Measurements from ENCODE around the gene SORCS2. TPM values are rescaled to one million over a fixed set of nuclear protein-coding genes. Genes with fewer than 3 reads are reported as not detected.

The SORCS2 gene
- total RNA-seq, 4 donors from 2014 or later: 2.0 to 7.4 (median 3.6) TPM

GRCh38 chr4:7444731-7445130 is 252.4 kb downstream of the SORCS2 start:
- H3K4me3 ChIP-seq: no peak overlapping the region
- no peaks in the 10 kb centered on the region for H3K4me1 ChIP-seq
- H3K9me3 ChIP-seq: no peaks in the 10 kb centered on the region
- WGBS, 2 donors (ENCODE audit: low coverage in 1 of 2): 76 to 86% methylated on average over 5 to 7 of the region's 12 CpGs
- TF ChIP-seq POLR2AphosphoS5 (IDR thresholded peaks at IDR 0.05): no peak
- TF ChIP-seq CTCF (IDR thresholded peaks at IDR 0.05): no peak
- TF ChIP-seq EP300 (IDR thresholded peaks at IDR 0.05): no peak
- TF ChIP-seq POLR2A (IDR thresholded peaks at IDR 0.05): no peak
- no peak for ATAC-seq
- no peak overlapping the region for H3K27ac ChIP-seq
- H3K36me3 ChIP-seq: no peaks in the 10 kb centered on the region
- H3K27me3 ChIP-seq: no peaks in the 10 kb centered on the region

- Histone ChIP-seq H3K36me3 (no peaks in the 10 kb centered on the region), H3K27ac (no peak overlapping the region), H3K27me3 (no peaks in the 10 kb centered on the region), H3K9me3 (no peaks in the 10 kb centered on the region), H3K4me3 (no peak overlapping the region), H3K4me1 (no peaks in the 10 kb centered on the region)
- WGBS, 2 donors (ENCODE audit: low coverage in 1 of 2): 88% methylated on average over 1 of the region's 3 CpGs; no CpG with 5 or more reads in 1 of the 2 donors
- TF ChIP-seq POLR2AphosphoS5 (IDR thresholded peaks at IDR 0.05): no peak
- no peak for TF ChIP-seq EP300 (IDR thresholded peaks at IDR 0.05)
- no peak for TF ChIP-seq POLR2A (IDR thresholded peaks at IDR 0.05)
- no peak for TF ChIP-seq CTCF (IDR thresholded peaks at IDR 0.05)
- ATAC-seq: no peak
Observed at GRCh38 chr4:7447236-7447635, 254.9 kb downstream of the SORCS2 start.

GRCh38 chr4:7448036-7448435 is 255.7 kb downstream of the SORCS2 start:
- Histone ChIP-seq H3K4me3 (no peak overlapping the region), H3K27ac (no peak overlapping the region), H3K9me3 (no peaks in the 10 kb centered on the region), H3K4me1 (no peaks in the 10 kb centered on the region), H3K36me3 (no peaks in the 10 kb centered on the region), H3K27me3 (no peaks in the 10 kb centered on the region)
- ATAC-seq: no peak
- TF ChIP-seq CTCF (IDR thresholded peaks at IDR 0.05): no peak
- no peak for TF ChIP-seq EP300 (IDR thresholded peaks at IDR 0.05)
- TF ChIP-seq POLR2AphosphoS5 (IDR thresholded peaks at IDR 0.05): no peak
- no peak for TF ChIP-seq POLR2A (IDR thresholded peaks at IDR 0.05)
- WGBS, 2 donors (ENCODE audit: low coverage in 1 of 2): 60 to 80% methylated on average over 1 to 3 of the region's 16 CpGs

- no peak for ATAC-seq
- H3K4me1 ChIP-seq: no peaks in the 10 kb centered on the region
- TF ChIP-seq POLR2AphosphoS5 (IDR thresholded peaks at IDR 0.05) (no peak), CTCF (IDR thresholded peaks at IDR 0.05) (no peak), POLR2A (IDR thresholded peaks at IDR 0.05) (no peak), EP300 (IDR thresholded peaks at IDR 0.05) (no peak)
- H3K27ac ChIP-seq: no peak overlapping the region
- H3K27me3 ChIP-seq: no peaks in the 10 kb centered on the region
- WGBS, 2 donors (ENCODE audit: low coverage in 1 of 2): 76 to 79% methylated on average over 5 of the region's 5 CpGs
- no peak overlapping the region for H3K4me3 ChIP-seq
- no peaks in the 10 kb centered on the region for H3K36me3 ChIP-seq
- no peaks in the 10 kb centered on the region for H3K9me3 ChIP-seq
Observed at GRCh38 chr4:7450775-7451433, 258.6 kb downstream of the SORCS2 start.

- Histone ChIP-seq H3K27ac (no peak overlapping the region), H3K36me3 (no peaks in the 10 kb centered on the region), H3K27me3 (no peaks in the 10 kb centered on the region), H3K4me1 (no peaks in the 10 kb centered on the region), H3K9me3 (no peaks in the 10 kb centered on the region), H3K4me3 (no peak overlapping the region)
- no peak for ATAC-seq
- WGBS, 2 donors (ENCODE audit: low coverage in 1 of 2): no CpG with 5 or more reads among the region's 2 CpGs
- TF ChIP-seq POLR2AphosphoS5 (IDR thresholded peaks at IDR 0.05): no peak
- no peak for TF ChIP-seq CTCF (IDR thresholded peaks at IDR 0.05)
- no peak for TF ChIP-seq POLR2A (IDR thresholded peaks at IDR 0.05)
Observed at GRCh38 chr4:7451434-7451789, 259.1 kb downstream of the SORCS2 start.
